ENCODE results near the gene PRKAG1. TPM values are rescaled to one million over a fixed set of nuclear protein-coding genes. Genes with fewer than 3 reads are reported as not detected.
"Not testable (repeated sequence)": the region's sequence is repeated elsewhere in the genome, so short reads cannot be mapped to it uniquely, and the experiment has no call there.

The PRKAG1 gene
- total and polyA plus RNA-seq, 2 donors (not counting 1 experiment from before 2014, with no cell fraction given) = 28.5 to 60.0 TPM

DNA sequence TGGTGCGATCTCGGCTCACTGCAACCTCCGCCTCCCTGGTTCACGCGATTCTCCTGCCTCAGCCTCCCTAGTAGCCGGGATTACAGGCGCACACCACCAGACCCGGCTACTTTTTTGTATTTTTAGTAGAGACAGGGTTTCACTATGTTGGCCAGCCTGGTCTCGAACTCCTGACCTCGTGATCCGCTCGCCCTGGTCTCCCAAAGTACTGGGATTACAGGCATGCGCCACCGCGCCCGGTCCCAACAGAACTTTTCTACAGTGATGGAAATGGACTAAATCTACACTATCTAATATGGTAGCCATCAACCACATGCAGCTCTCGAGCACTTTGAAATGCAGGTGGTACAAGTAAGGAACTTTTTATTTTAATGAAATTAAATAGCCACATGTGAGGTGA is 43.3 kb upstream of the PRKAG1 start:
- DNase-seq; H3K27ac Mint-ChIP-seq; ATAC-seq (ENCODE audit: low read depth); H3K36me3 ChIP-seq (replicated peaks in 1 of 2; ENCODE audit: control extremely low read depth in 1 of 2, control insufficient read depth in 1 of 2, extremely low read depth in 1 of 2, insufficient read depth in 2 of 2, low read length in 1 of 2); H3K9me3 ChIP-seq (ENCODE audit: control extremely low read depth in 1 of 3, control insufficient read depth in 2 of 3, insufficient read depth in 1 of 3, low read length in 2 of 3); H3K27me3 Mint-ChIP-seq; H3K4me3 ChIP-seq (ENCODE audit: control extremely low read depth in 1 of 5, extremely low read depth in 1 of 5, insufficient read depth in 1 of 5, low read depth in 2 of 5, low read length in 4 of 5); H3K4me2 ChIP-seq (replicated peaks; ENCODE audit: low read depth, low read length, poor library complexity, severe bottlenecking); H3K9ac ChIP-seq (ENCODE audit: low read length); H3K27me3 ChIP-seq (replicated peaks in 1 of 4; ENCODE audit: control extremely low read depth in 1 of 4, control insufficient read depth in 3 of 4, insufficient read depth in 4 of 4, low read length in 3 of 4); H2AFZ ChIP-seq (ENCODE audit: insufficient read depth, low read depth, low read length, poor library complexity, severe bottlenecking); H3K27ac ChIP-seq (ENCODE audit: low read length in 2 of 2); POLR2A ChIA-PET; H3K9me3 Mint-ChIP-seq (ENCODE audit: insufficient read depth): not testable (repeated sequence)
- Histone ChIP-seq H4K20me1 (ENCODE audit: control insufficient read depth, insufficient read depth, low read length, poor library complexity, severe bottlenecking) (peaks cover 29% of the 10 kb centered on the region), H3K4me1 (ENCODE audit: control insufficient read depth in 2 of 2, insufficient read depth in 2 of 2, low read length in 2 of 2) (peaks cover 31 to 36% of the 10 kb centered on the region in 2 donors), H3K79me2 (ENCODE audit: control insufficient read depth, insufficient read depth, low read length) (peaks cover 49% of the 10 kb centered on the region)
- peaks cover 36% of the 10 kb centered on the region for H3K4me1 Mint-ChIP-seq
- CTCF ChIA-PET = interaction anchor here (1.4 to 6.6 kb wide), 4 partner anchors 34 to 174 kb away, joined by 3 to 199 read pairs (median 40); partner anchors contain the start of gene DHH
- WGBS (ENCODE audit: insufficient coverage) = 100% methylated on average over 7 of the region's 17 CpGs
- peak overlapping the region; percentile 13 for H3K4me3 Mint-ChIP-seq
- intact Hi-C loops (cut with micrococcal nuclease) = loop anchor here (2.0 to 10.0 kb wide), 2 partner anchors 69 to 347 kb away; partner anchors contain the start of genes CCNT1 and TUBA1B

DNA sequence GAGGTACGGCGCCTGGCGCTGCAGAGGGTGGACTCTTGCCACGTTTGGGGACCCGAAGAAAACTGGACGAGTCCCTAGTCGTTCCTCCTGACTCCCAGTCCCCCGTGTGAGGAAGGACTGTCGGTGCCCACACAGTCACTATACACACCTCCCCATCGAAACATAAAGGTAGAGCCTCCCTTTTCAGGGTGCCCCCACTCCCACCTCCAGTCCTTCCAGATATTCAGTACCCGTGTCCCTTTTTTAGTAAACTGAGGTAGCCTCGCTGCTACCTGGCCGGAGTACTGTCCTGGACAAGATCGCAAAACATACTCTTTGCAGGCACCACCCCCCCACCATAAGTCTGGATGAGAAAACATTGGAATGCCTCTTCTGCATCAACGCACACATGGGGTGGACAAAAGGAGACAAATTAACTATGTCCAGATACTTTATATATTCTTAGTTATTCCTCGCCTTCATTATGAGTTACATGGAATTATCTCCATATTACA is 42.6 kb upstream of the PRKAG1 start:
- Histone ChIP-seq H3K4me3 (ENCODE audit: control extremely low read depth in 1 of 5, extremely low read depth in 1 of 5, insufficient read depth in 1 of 5, low read depth in 2 of 5, low read length in 4 of 5) (peak overlapping the region; percentile 81 to 97 (median 91)), H3K4me2 (replicated peaks; ENCODE audit: low read depth, low read length, poor library complexity, severe bottlenecking) (peak overlapping the region; percentile 97), H3K9me3 (ENCODE audit: control extremely low read depth in 1 of 3, control insufficient read depth in 2 of 3, insufficient read depth in 1 of 3, low read length in 2 of 3) (no peaks in the 10 kb centered on the region), H3K79me2 (ENCODE audit: control insufficient read depth, insufficient read depth, low read length) (peaks cover 56% of the 10 kb centered on the region), H3K27ac (ENCODE audit: low read length in 2 of 2) (peak overlapping the region in 1 of 2 donors; percentile 88), H3K4me1 (ENCODE audit: control insufficient read depth in 2 of 2, insufficient read depth in 2 of 2, low read length in 2 of 2) (peaks cover 38 to 43% of the 10 kb centered on the region in 2 donors), H3K27me3 (replicated peaks in 1 of 4; ENCODE audit: control extremely low read depth in 1 of 4, control insufficient read depth in 3 of 4, insufficient read depth in 4 of 4, low read length in 3 of 4) (no peaks in the 10 kb centered on the region), H4K20me1 (ENCODE audit: control insufficient read depth, insufficient read depth, low read length, poor library complexity, severe bottlenecking) (peaks cover 36% of the 10 kb centered on the region), H3K9ac (ENCODE audit: low read length) (peak overlapping the region; percentile 93), H3K36me3 (replicated peaks in 1 of 2; ENCODE audit: control extremely low read depth in 1 of 2, control insufficient read depth in 1 of 2, extremely low read depth in 1 of 2, insufficient read depth in 2 of 2, low read length in 1 of 2) (peaks cover 0 to 3% of the 10 kb centered on the region in 2 experiments), H2AFZ (ENCODE audit: insufficient read depth, low read depth, low read length, poor library complexity, severe bottlenecking) (peak overlapping the region; percentile 99)
- POLR2A ChIA-PET = interaction anchor here (2.5 kb wide), 1 partner anchor 9 kb away, joined by 12 read pairs; the partner anchor contains the start of gene RHEBL1
- Mint-ChIP-seq H3K9me3 (ENCODE audit: insufficient read depth) (no peaks in the 10 kb centered on the region), H3K27me3 (no peaks in the 10 kb centered on the region), H3K27ac (peak overlapping the region; percentile 99), H3K4me3 (peak overlapping the region; percentile 97), H3K4me1 (peaks cover 43% of the 10 kb centered on the region)
- no peak for DNase-seq
- no peak for TF ChIP-seq EZH2 (IDR thresholded peaks at IDR 0.05; ENCODE audit: borderline replicate concordance, insufficient read depth, low read depth, low read length, poor library complexity, severe bottlenecking)
- TF ChIP-seq, protein P1, sequence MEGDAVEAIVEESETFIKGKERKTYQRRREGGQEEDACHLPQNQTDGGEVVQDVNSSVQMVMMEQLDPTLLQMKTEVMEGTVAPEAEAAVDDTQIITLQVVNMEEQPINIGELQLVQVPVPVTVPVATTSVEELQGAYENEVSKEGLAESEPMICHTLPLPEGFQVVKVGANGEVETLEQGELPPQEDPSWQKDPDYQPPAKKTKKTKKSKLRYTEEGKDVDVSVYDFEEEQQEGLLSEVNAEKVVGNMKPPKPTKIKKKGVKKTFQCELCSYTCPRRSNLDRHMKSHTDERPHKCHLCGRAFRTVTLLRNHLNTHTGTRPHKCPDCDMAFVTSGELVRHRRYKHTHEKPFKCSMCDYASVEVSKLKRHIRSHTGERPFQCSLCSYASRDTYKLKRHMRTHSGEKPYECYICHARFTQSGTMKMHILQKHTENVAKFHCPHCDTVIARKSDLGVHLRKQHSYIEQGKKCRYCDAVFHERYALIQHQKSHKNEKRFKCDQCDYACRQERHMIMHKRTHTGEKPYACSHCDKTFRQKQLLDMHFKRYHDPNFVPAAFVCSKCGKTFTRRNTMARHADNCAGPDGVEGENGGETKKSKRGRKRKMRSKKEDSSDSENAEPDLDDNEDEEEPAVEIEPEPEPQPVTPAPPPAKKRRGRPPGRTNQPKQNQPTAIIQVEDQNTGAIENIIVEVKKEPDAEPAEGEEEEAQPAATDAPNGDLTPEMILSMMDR (IDR thresholded peaks at IDR 0.05) = no peak
- 4% methylated on average over 13 of the region's 16 CpGs for WGBS (ENCODE audit: insufficient coverage)
- intact Hi-C loops (cut with micrococcal nuclease) = loop anchor here (2.0 to 10.0 kb wide), 2 partner anchors 70 to 346 kb away; partner anchors contain the start of genes CCNT1 and TUBA1B
- CTCF ChIA-PET = interaction anchor here (5.6 kb wide), 1 partner anchor 175 kb away, joined by 60 read pairs; no protein-coding TSS in a partner anchor
- ATAC-seq (ENCODE audit: low read depth) = no peak

Data from B cell (primary cell).